ENCODE results near the gene ESPL1. TPM values are rescaled to one million over a fixed set of nuclear protein-coding genes. Genes with fewer than 3 reads are reported as not detected.

ESPL1 gene
- total RNA-seq, 1 experiment from 2014 or later: 61.4 TPM

- no peak overlapping the region for H3K27ac Mint-ChIP-seq
- H3K27me3 Mint-ChIP-seq (ENCODE audit: low read depth): peaks cover 75% of the 10 kb centered on the region
- H3K4me1 Mint-ChIP-seq: peaks cover 30% of the 10 kb centered on the region
- DNase-seq (ENCODE audit: low spot score) (peak; percentile 46), ATAC-seq (0 out of 2 replicates have a peak, but pooled peaks have one; percentile 0)
- peak overlapping the region; percentile 81 for H3K4me3 Mint-ChIP-seq
- no peak for TF ChIP-seq ATF2 (CRISPR knock-in tag; IDR thresholded peaks at IDR 0.05; ENCODE audit: borderline replicate concordance, low read depth)
- no peak for TF ChIP-seq ZNF263 (CRISPR knock-in tag; IDR thresholded peaks at IDR 0.05; ENCODE audit: low read depth)
- no peak for TF ChIP-seq ZNF416 (CRISPR knock-in tag; IDR thresholded peaks at IDR 0.05)
- peak; percentile 32; the same call in 1 of the 2 replicates for TF ChIP-seq FOXP1 (CRISPR knock-in tag; IDR thresholded peaks at IDR 0.05; ENCODE audit: borderline replicate concordance)
- TF ChIP-seq FOXK1 (CRISPR knock-in tag; IDR thresholded peaks at IDR 0.05): no peak
- TF ChIP-seq KAT7 (CRISPR knock-in tag; IDR thresholded peaks at IDR 0.05; ENCODE audit: borderline replicate concordance): no peak
- TF ChIP-seq TCF7 (CRISPR knock-in tag; IDR thresholded peaks at IDR 0.05; ENCODE audit: low read depth): 0 out of 2 replicates have a peak, but pooled peaks have one; percentile 62
- no peak for TF ChIP-seq MLX (CRISPR knock-in tag; IDR thresholded peaks at IDR 0.05)
- TF ChIP-seq ZNF317 (CRISPR knock-in tag; IDR thresholded peaks at IDR 0.05; ENCODE audit: borderline replicate concordance, low read depth): no peak
- TF ChIP-seq E2F4 (CRISPR knock-in tag; IDR thresholded peaks at IDR 0.05; ENCODE audit: borderline replicate concordance, low read depth): no peak
- no peak for TF ChIP-seq ELF4 (CRISPR knock-in tag; IDR thresholded peaks at IDR 0.05; ENCODE audit: low read depth)
- no peak for TF ChIP-seq ZNF281 (CRISPR knock-in tag; IDR thresholded peaks at IDR 0.05)
- no peak for TF ChIP-seq TEAD1 (CRISPR knock-in tag; IDR thresholded peaks at IDR 0.05)
- no peak for TF ChIP-seq OVOL2 (CRISPR knock-in tag; IDR thresholded peaks at IDR 0.05; ENCODE audit: borderline replicate concordance)
- TF ChIP-seq GTF2I (CRISPR knock-in tag; conservative IDR thresholded peaks at IDR 0.05): no peak
- TF ChIP-seq FOXP4 (CRISPR knock-in tag; IDR thresholded peaks at IDR 0.05): no peak
- no peak for TF ChIP-seq RORB (CRISPR knock-in tag; IDR thresholded peaks at IDR 0.05)
- TF ChIP-seq NFE2L1 (CRISPR knock-in tag; IDR thresholded peaks at IDR 0.05): peak; percentile 20; the same call in 1 of the 2 replicates
- TF ChIP-seq ZMAT4 (CRISPR knock-in tag; IDR thresholded peaks at IDR 0.05): no peak
- TF ChIP-seq HMGXB4 (CRISPR knock-in tag; IDR thresholded peaks at IDR 0.05): 0 out of 2 replicates have a peak, but pooled peaks have one; percentile 18
- no peak for TF ChIP-seq USF2 (CRISPR knock-in tag; IDR thresholded peaks at IDR 0.05)
- no peak for TF ChIP-seq ZNF396 (CRISPR knock-in tag; IDR thresholded peaks at IDR 0.05; ENCODE audit: borderline replicate concordance)
- ChIA-PET POLR2A (interaction anchor here (0.9 kb wide), 1 partner anchor 351 kb away, joined by 3 read pairs; no protein-coding TSS in a partner anchor), CTCF (interaction anchor here (0.6 to 9.5 kb wide), 13 partner anchors 21 to 1988 kb away, joined by 3 to 148 read pairs (median 7); partner anchors contain the start of genes NPFF, SP1 and TARBP2)
- H3K36me3 Mint-ChIP-seq: peaks cover under 1% of the 10 kb centered on the region; the same call in 1 of the 2 replicates
- H3K9me3 Mint-ChIP-seq: no peaks in the 10 kb centered on the region
Measured at GRCh38 chr12:53325511-53326061, 57.5 kb downstream of the ESPL1 start.

All from WTC11 (cell line).